OCI-LY3 (cell line): ENCODE results near the gene BANP.

Source experiments
- CTCF ChIP-seq: fragments of 200-600, 300-600 bp; sonication (generic); IDR thresholded peaks from 2 replicates; pipeline ENCODE4 v1.5.1; 2014; ENCODE audit warnings: antibody characterized with exemption, low read length, low read depth
- EZH2phosphoT487 ChIP-seq: fragments of 200-600 bp; shearing (Covaris generic); IDR thresholded peaks from 2 replicates; pipeline ENCODE4 v1.6.1; 2018; ENCODE audit warnings: antibody characterized with exemption, mixed run types, low read depth

GRCh38 chr16:88003316-88003715 lies 52.1 kb downstream of the BANP start:
- TF ChIP-seq CTCF: no peak
- TF ChIP-seq EZH2phosphoT487: no peak
